ENCODE data around the gene OBSCN. TPM values are rescaled to one million over a fixed set of nuclear protein-coding genes. Genes with fewer than 3 reads are reported as not detected.

Gene OBSCN
- total RNA-seq, 2 experiments from 2014 or later, result 29.5 to 45.2 TPM

DNA sequence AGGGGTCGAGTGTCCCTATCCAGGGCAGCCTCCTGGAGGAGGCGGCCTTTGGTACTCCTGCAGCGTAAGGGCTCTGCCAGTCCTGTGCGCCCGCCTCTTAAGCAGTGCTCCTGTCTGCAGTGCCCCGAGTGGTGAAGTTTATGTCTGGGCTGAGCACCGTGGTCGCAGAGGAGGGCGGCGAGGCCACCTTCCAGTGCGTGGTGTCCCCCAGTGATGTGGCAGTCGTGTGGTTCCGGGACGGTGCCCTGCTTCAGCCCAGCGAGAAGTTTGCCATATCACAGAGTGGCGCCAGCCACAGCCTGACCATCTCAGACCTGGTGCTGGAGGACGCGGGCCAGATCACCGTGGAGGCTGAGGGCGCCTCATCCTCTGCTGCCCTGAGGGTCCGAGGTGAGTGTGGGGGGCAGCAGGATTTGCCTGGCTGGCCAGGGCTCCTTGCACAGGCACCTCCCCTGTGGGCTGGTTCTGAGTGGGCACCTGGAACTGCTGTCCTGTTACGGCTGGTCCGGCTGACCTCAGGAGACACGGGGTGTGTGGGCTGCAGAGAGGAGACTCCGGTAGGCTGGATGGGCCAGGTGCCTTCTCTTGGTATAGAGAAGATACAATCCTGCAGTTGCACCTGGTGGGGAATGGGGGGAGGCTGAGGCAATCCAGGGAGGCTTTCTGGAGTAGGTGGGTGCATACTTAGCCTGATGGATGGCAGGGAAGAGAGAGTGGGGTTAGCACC, 66.8 kb downstream of the OBSCN start:
- H3K4me3 ChIP-seq (ENCODE audit: low read depth, low read length, poor library complexity, severe bottlenecking), result no peak overlapping the region
- H3K27ac ChIP-seq (ENCODE audit: low read depth, low read length, poor library complexity, severe bottlenecking), result no peak overlapping the region
- CTCF ChIA-PET (ENCODE audit: unreplicated experiment), result no interaction called here
- H4K20me1 ChIP-seq (ENCODE audit: insufficient read depth, low read length), result no peaks in the 10 kb centered on the region
- no peak for TF ChIP-seq EZH2phosphoT487 (IDR thresholded peaks at IDR 0.05; ENCODE audit: borderline replicate concordance, low read depth, low read length)
- TF ChIP-seq, protein P1, sequence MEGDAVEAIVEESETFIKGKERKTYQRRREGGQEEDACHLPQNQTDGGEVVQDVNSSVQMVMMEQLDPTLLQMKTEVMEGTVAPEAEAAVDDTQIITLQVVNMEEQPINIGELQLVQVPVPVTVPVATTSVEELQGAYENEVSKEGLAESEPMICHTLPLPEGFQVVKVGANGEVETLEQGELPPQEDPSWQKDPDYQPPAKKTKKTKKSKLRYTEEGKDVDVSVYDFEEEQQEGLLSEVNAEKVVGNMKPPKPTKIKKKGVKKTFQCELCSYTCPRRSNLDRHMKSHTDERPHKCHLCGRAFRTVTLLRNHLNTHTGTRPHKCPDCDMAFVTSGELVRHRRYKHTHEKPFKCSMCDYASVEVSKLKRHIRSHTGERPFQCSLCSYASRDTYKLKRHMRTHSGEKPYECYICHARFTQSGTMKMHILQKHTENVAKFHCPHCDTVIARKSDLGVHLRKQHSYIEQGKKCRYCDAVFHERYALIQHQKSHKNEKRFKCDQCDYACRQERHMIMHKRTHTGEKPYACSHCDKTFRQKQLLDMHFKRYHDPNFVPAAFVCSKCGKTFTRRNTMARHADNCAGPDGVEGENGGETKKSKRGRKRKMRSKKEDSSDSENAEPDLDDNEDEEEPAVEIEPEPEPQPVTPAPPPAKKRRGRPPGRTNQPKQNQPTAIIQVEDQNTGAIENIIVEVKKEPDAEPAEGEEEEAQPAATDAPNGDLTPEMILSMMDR (conservative IDR thresholded peaks at IDR 0.05; ENCODE audit: low read length), result no peak
- H2AFZ ChIP-seq (ENCODE audit: low read length), result no peak overlapping the region
- no peaks in the 10 kb centered on the region for H3K9me3 ChIP-seq (ENCODE audit: low read length)
- H3K9me2 ChIP-seq (ENCODE audit: insufficient read depth, low read length), result no peaks in the 10 kb centered on the region
- POLR2A ChIA-PET, result interaction anchor here (0.6 kb wide), 1 partner anchor 132 kb away, joined by 5 read pairs; the partner anchor contains the start of gene TRIM11
- no peak overlapping the region for H3K4me2 ChIP-seq (ENCODE audit: low read length)
- H3K36me3 ChIP-seq (ENCODE audit: insufficient read depth, low read length), result no peaks in the 10 kb centered on the region
- intact Hi-C loops (cut with micrococcal nuclease; ENCODE audit: unreplicated experiment), result loop anchor here (10.0 kb wide), 1 partner anchor 140 kb away; no protein-coding TSS in a partner anchor
- no peaks in the 10 kb centered on the region for H3K79me2 ChIP-seq (ENCODE audit: insufficient read depth, low read depth, low read length)
- BruUV-seq (replicated peaks), result no TSS peak
- peaks cover 13% of the 10 kb centered on the region for H3K4me1 ChIP-seq (ENCODE audit: insufficient read depth, low read length, poor library complexity, severe bottlenecking)
- no peak for DNase-seq (ENCODE audit: low spot score)

DNA sequence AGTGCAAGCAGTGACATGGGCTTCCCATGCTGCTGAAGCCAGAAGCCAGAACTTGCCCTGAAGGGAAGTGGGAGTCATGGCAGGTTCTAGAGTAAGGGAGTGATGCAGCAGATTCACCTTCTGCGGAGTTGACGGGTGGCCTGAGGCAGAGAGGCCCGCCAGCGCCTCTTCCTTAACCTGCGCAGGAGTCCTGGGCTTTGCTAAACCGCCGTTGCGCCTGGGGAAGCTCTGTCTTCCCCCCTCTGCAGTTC, 67.3 kb downstream of the OBSCN start:
- ChIA-PET POLR2A (interaction anchor here (0.6 kb wide), 1 partner anchor 154 kb away, joined by 3 read pairs; no protein-coding TSS in a partner anchor), CTCF (ENCODE audit: unreplicated experiment) (no interaction called here)
- no TSS peak for BruUV-seq (replicated peaks)
- Histone ChIP-seq H3K4me2 (ENCODE audit: low read length) (no peak overlapping the region), H3K36me3 (ENCODE audit: insufficient read depth, low read length) (no peaks in the 10 kb centered on the region), H3K9me2 (ENCODE audit: insufficient read depth, low read length) (no peaks in the 10 kb centered on the region), H3K9me3 (ENCODE audit: low read length) (no peaks in the 10 kb centered on the region), H3K4me3 (ENCODE audit: low read depth, low read length, poor library complexity, severe bottlenecking) (no peak overlapping the region), H3K4me1 (ENCODE audit: insufficient read depth, low read length, poor library complexity, severe bottlenecking) (peaks cover 13% of the 10 kb centered on the region), H3K79me2 (ENCODE audit: insufficient read depth, low read depth, low read length) (no peaks in the 10 kb centered on the region), H4K20me1 (ENCODE audit: insufficient read depth, low read length) (no peaks in the 10 kb centered on the region), H3K27ac (ENCODE audit: low read depth, low read length, poor library complexity, severe bottlenecking) (no peak overlapping the region), H2AFZ (ENCODE audit: low read length) (no peak overlapping the region)
- no peak for DNase-seq (ENCODE audit: low spot score)
- no peak for TF ChIP-seq EZH2phosphoT487 (IDR thresholded peaks at IDR 0.05; ENCODE audit: borderline replicate concordance, low read depth, low read length)
- TF ChIP-seq, protein P1 (conservative IDR thresholded peaks at IDR 0.05; ENCODE audit: low read length), result no peak
- intact Hi-C loops (cut with micrococcal nuclease; ENCODE audit: unreplicated experiment), result loop anchor here (10.0 kb wide), 1 partner anchor 140 kb away; no protein-coding TSS in a partner anchor

Measured in OCI-LY7 (cell line).